Psoas muscle (tissue), 8 donors: Measurements from ENCODE around the gene HEPACAM. TPM values are rescaled to one million over a fixed set of nuclear protein-coding genes. Genes with fewer than 3 reads are reported as not detected.
A peak's percentile ranks its signal among the peaks of the same experiment; 100 is the strongest.

Experiments used
- ATAC-seq, 4 donors: fragments of 200-7000 bp; cut with Tn5 transposase; one replicate each; pipeline ENCODE4 v1.9.1; 2020; ENCODE audit warnings: moderate library complexity in 3 of 4, mild to moderate bottlenecking in 2 of 4
- DNase-seq, 2 donors: peaks; one replicate each; pipeline ENCODE4 v3.0.0-alpha.2; 2020
- H3K27ac ChIP-seq: fragments of 200-600 bp; one replicate; pipeline ENCODE4 v1.8.0; 2022
- H3K27me3 ChIP-seq, 3 donors: fragments of 200-600 bp in 1 of 3; one replicate each; pipeline versions ENCODE4 v1.6.1 to v1.8.0; 2013 to 2022; ENCODE audit warnings: low read length in 2 of 3, mild to moderate bottlenecking in 2 of 3, moderate library complexity in 1 of 3; ENCODE audit not compliant: insufficient read depth in 3 of 3
- H3K36me3 ChIP-seq, 2 donors: fragments of 200-600 bp in 1 of 2; one replicate each; pipeline versions ENCODE4 v1.6.1 to v1.8.0; 2013 to 2022; ENCODE audit warnings: low read depth in 1 of 2, mild to moderate bottlenecking in 1 of 2, moderate library complexity in 1 of 2; ENCODE audit not compliant: insufficient read depth in 1 of 2
- H3K4me1 ChIP-seq: fragments of 200-600 bp; one replicate; pipeline ENCODE4 v1.8.0; 2022
- H3K4me3 ChIP-seq: fragments of 200-600 bp; one replicate; pipeline ENCODE4 v1.8.0; 2022; ENCODE audit warnings: mild to moderate bottlenecking
- H3K9me3 ChIP-seq: fragments of 200-600 bp; one replicate; pipeline ENCODE4 v1.8.0; 2022
- WGBS, 3 donors: extraction: QIAGEN DNeasy Blood & Tissue Kit; methylation state at CpG; one replicate each; pipeline versions ENCODE4 v1.1.6 to v1.1.7; 2013; 5-methylcytosine and 5-hydroxymethylcytosine counted together
- intact Hi-C, 2 donors: fragments of 100-400 bp; cut with DNase I; formaldehyde crosslinking; loops; one replicate each; pipeline versions ENCODE4 v1.11.0 to v1.14.2; 2022
- polyA plus RNA-seq, 3 donors: library from polyadenylated mRNA; stranded (reverse); fragments of 200-250 nt; gene quantifications; one replicate each; pipeline ENCODE4 v1.2.3, GENCODE V29; 2013
- total RNA-seq, 4 donors: library from RNA; stranded (reverse); fragmentation: NEBNext Ultra II Directional in 2 of 4; extraction: Animal tissue kit (Norgen Biotek cat#: 25700) in 2 of 4; gene quantifications; one replicate each; pipeline versions ENCODE4 v1.2.1 to v1.2.4, GENCODE V29; 2021 to 2023
- TF ChIP-seq, protein P1 (sequence below): fragments of 200-600 bp; IDR thresholded peaks from one replicate; pipeline ENCODE4 v1.8.0; 2022; ENCODE audit warnings: antibody characterized with exemption
- donor health status: healthy with polysubstance abuse.
- donor health status: DM: no; HTN: no; CAD: no; lungs with moderate emphysema.
- donor health status: Bipolar disorder and iron deficiency.
- donor health status: healthy.
- donor health status: DM: yes; HTN: yes; CAD: no.
- donor health status: DM: no; HTN: no; CAD: no.
- donor health status: DM: no; HTN: no; CAD: no.
- donor health status: DM: yes; HTN: yes; CAD: no.

Gene HEPACAM
- total and polyA plus RNA-seq, 7 donors: 0.05 to 0.25 (median 0.07) TPM; not detected in 2

DNA sequence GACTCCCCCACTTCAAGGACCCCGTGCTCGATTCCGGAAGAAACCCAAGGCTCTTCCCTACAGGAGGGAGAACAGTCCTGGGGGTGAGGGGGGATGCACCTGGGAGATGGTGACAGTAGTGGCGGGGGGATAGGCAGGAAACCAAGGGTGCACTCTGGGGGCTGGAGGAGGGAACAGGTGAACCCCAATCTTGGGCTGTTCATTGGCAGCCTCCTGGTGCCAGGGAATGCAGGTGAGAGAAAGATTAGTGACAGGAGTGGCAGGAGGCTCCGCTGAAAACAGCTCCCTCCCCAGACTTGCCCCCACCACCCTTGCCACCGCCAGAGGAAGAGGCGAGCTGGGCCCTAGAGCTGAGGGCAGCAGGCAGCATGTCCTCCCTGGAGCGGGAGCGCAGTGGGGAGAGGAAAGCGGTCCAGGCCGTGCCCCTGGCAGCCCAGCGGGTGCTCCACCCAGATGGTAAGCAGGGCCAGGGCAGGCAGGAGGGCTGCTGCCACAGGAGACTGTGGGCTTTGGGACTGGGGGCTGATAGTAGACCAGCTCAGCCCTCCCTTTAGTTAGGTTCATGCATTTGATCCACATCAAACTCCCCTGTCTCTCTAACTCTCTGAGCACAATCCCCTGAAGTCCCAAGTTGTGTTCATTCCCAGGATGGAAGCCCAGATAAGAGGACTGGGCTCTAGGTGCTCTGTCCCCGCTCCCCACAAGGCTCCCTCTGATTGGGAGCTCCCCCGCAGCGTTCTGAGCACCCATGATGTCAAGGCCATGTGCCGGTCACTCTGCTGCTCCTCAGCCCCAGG is 56.2 kb downstream of the HEPACAM start:
- intact Hi-C loops: no loop called here
- Histone ChIP-seq H3K27me3 (peaks cover 0 to 4% (median 2%) of the 10 kb centered on the region in 3 donors), H3K4me1 (no peaks in the 10 kb centered on the region), H3K36me3 (no peaks in the 10 kb centered on the region), H3K27ac (no peak overlapping the region), H3K4me3 (no peak overlapping the region), H3K9me3 (no peaks in the 10 kb centered on the region)
- DNase-seq (no peak), ATAC-seq (no peak)
- 80 to 87% (median 82%) methylated on average over 15 to 16 of the region's 16 CpGs for WGBS, 3 donors
- TF ChIP-seq, protein P1, sequence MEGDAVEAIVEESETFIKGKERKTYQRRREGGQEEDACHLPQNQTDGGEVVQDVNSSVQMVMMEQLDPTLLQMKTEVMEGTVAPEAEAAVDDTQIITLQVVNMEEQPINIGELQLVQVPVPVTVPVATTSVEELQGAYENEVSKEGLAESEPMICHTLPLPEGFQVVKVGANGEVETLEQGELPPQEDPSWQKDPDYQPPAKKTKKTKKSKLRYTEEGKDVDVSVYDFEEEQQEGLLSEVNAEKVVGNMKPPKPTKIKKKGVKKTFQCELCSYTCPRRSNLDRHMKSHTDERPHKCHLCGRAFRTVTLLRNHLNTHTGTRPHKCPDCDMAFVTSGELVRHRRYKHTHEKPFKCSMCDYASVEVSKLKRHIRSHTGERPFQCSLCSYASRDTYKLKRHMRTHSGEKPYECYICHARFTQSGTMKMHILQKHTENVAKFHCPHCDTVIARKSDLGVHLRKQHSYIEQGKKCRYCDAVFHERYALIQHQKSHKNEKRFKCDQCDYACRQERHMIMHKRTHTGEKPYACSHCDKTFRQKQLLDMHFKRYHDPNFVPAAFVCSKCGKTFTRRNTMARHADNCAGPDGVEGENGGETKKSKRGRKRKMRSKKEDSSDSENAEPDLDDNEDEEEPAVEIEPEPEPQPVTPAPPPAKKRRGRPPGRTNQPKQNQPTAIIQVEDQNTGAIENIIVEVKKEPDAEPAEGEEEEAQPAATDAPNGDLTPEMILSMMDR: no peak

DNA sequence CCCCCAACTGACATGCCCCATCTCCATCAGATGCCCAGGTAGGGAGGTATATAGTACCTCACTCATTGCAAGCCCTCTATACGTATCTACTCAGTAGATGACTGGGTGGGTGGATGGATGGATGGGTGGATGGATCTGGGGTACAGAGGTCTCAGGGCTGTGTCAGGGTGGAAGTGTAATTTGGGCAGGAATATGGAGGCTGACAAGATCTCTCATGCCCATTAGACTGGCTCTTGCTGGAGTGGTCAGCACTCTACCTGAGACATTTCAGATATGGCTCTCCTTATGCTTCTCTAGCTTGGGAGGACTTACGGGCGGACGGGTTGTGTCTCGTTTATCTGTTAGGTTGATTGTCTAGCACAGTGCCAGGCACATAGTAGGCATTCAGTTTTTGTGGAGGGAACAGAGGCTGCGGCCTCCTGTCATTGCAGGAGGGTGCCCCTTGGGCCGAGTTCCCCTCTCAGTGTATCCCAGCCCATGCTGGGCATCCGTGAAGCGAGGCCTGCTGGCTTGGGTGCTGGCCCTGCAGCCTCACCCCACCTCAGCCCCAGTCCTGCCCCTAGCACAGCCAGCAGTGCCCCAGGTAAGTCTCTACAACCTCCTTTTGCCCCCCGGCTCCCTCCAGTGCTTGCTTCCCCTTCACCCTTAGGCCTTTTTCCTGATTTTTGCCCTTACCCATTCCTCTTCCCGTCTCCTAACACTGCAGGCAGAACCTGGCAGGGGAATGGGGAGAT is 56.9 kb downstream of the HEPACAM start:
- ATAC-seq (no peak), DNase-seq (no peak)
- TF ChIP-seq, protein P1: no peak
- H3K9me3 ChIP-seq: no peaks in the 10 kb centered on the region
- H3K27ac ChIP-seq: no peak overlapping the region
- 87 to 92% (median 88%) methylated on average over 11 of the region's 11 CpGs for WGBS, 3 donors
- H3K4me3 ChIP-seq: no peak overlapping the region
- intact Hi-C loops: no loop called here
- no peaks in the 10 kb centered on the region for H3K36me3 ChIP-seq
- H3K27me3 ChIP-seq: peaks cover 0 to 5% (median 2%) of the 10 kb centered on the region in 3 donors
- no peaks in the 10 kb centered on the region for H3K4me1 ChIP-seq

DNA sequence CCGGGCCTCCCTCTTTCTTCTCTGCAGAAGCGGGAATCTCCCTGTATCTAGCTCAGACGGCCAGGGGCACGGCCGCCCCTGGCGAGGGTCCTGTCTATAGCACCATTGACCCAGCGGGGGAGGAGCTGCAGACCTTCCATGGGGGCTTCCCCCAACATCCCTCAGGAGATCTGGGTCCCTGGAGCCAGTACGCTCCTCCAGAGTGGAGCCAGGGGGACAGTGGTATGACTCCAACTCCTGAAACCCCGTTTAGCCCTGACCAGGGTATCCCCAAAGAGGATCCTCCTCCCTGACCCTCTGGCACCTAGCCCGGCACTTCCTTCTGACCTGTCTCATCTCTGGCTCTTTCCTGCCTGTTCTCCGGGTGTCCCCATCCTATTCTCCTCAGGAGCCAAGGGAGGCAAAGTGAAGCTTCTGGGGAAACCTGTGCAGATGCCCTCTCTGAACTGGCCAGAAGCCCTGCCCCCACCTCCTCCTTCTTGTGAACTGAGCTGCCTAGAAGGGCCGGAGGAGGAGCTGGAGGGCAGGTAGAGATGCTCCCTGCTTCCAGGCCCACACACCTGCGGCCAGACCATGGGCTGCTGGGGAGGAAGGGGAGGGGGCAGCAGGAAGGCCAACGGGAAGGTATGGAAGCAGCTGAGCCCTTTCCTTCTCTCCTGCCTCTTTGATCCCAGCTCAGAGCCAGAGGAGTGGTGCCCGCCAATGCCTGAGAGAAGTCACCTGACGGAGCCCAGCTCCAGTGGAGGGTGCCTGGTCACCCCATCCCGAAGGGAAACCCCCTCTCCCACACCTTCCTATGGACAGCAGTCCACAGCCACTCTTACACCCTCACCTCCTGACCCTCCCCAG is 57.7 kb downstream of the HEPACAM start:
- DNase-seq: no peak
- no peak for ATAC-seq
- Histone ChIP-seq H3K4me1 (no peaks in the 10 kb centered on the region), H3K36me3 (no peaks in the 10 kb centered on the region), H3K27ac (no peak overlapping the region), H3K4me3 (no peak overlapping the region), H3K27me3 (peaks cover 0 to 12% (median 4%) of the 10 kb centered on the region in 3 donors), H3K9me3 (no peaks in the 10 kb centered on the region)
- TF ChIP-seq, protein P1: no peak
- intact Hi-C loops: no loop called here
- 60 to 67% (median 66%) methylated on average over 15 to 17 of the region's 17 CpGs for WGBS, 3 donors

DNA sequence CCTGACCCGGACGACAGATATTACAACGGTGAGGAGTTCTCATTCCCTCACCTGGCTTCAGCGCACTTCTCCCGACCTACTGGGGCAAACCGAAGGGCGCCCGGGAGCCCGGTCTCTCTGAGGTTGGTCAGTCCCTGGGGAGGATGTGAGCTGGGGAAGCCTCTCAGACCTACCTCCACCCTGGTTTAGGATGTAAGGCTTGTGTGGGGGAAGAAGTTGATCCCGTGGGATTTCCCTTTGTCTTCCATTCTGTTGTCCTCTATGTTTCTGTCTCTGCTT is 58.3 kb downstream of the HEPACAM start:
- TF ChIP-seq, protein P1: no peak
- Histone ChIP-seq H3K4me1 (no peaks in the 10 kb centered on the region), H3K36me3 (no peaks in the 10 kb centered on the region), H3K27ac (no peak overlapping the region), H3K4me3 (peak overlapping the region; percentile 72), H3K27me3 (peaks cover 0 to 17% (median 4%) of the 10 kb centered on the region in 3 donors), H3K9me3 (no peaks in the 10 kb centered on the region)
- intact Hi-C loops: no loop called here
- no peak for ATAC-seq
- WGBS, 3 donors: 44 to 48% (median 45%) methylated on average over 10 of the region's 10 CpGs
- no peak for DNase-seq
